SK-N-SH treated with all-trans-retinoic acid at 6 μM for 48 hours (cell line): Measurements from ENCODE around the gene KCNIP2.

ENCODE experiments used
- TCF4 ChIP-seq: fragments of 250-450 bp; sonication (Bioruptor Pico); IDR thresholded peaks from 2 replicates; pipeline ENCODE4 v1.8.0; 2021; ENCODE audit warnings: mild to moderate bottlenecking, moderate library complexity, borderline replicate concordance
- TF ChIP-seq, protein P1 (sequence below): fragments of 250-450 bp; sonication (Bioruptor Pico); IDR thresholded peaks from 2 replicates; pipeline ENCODE4 v1.8.0; 2020; ENCODE audit warnings: mild to moderate bottlenecking, moderate library complexity, borderline replicate concordance

- TF ChIP-seq TCF4 (CRISPR knock-in tag), result no peak
- TF ChIP-seq, protein P1, sequence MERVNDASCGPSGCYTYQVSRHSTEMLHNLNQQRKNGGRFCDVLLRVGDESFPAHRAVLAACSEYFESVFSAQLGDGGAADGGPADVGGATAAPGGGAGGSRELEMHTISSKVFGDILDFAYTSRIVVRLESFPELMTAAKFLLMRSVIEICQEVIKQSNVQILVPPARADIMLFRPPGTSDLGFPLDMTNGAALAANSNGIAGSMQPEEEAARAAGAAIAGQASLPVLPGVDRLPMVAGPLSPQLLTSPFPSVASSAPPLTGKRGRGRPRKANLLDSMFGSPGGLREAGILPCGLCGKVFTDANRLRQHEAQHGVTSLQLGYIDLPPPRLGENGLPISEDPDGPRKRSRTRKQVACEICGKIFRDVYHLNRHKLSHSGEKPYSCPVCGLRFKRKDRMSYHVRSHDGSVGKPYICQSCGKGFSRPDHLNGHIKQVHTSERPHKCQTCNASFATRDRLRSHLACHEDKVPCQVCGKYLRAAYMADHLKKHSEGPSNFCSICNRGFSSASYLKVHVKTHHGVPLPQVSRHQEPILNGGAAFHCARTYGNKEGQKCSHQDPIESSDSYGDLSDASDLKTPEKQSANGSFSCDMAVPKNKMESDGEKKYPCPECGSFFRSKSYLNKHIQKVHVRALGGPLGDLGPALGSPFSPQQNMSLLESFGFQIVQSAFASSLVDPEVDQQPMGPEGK (CRISPR knock-in tag), result no peak
Observed at GRCh38 chr10:101817337-101818118, 26.1 kb downstream of the KCNIP2 start.
